Measurements from ENCODE around the gene ATP11A.
"Not testable (repeated sequence)": the region's sequence is repeated elsewhere in the genome, so short reads cannot be mapped to it uniquely, and the experiment has no call there.

Gene ATP11A

GRCh38 chr13:112692586-112692985 is 2.7 kb downstream of the ATP11A start:
- DNase-seq (ENCODE audit: low spot score), result no peak

- DNase-seq (ENCODE audit: low spot score), result no peak
Measured at GRCh38 chr13:112693831-112694497, 4.1 kb downstream of the ATP11A start.

- DNase-seq (ENCODE audit: low spot score), result no peak
Measured at GRCh38 chr13:112695121-112695520, 5.3 kb downstream of the ATP11A start.

- DNase-seq (ENCODE audit: low spot score), result no peak
Measured at GRCh38 chr13:112696001-112696868, 6.4 kb downstream of the ATP11A start.

GRCh38 chr13:112696869-112697465 is 7.1 kb downstream of the ATP11A start:
- no peak for DNase-seq (ENCODE audit: low spot score)

GRCh38 chr13:112697756-112698655 is 8.2 kb downstream of the ATP11A start:
- no peak for DNase-seq (ENCODE audit: low spot score)

GRCh38 chr13:112699322-112699918 is 9.6 kb downstream of the ATP11A start:
- DNase-seq (ENCODE audit: low spot score), result no peak

- DNase-seq (ENCODE audit: low spot score), result no peak
Measured at GRCh38 chr13:112700291-112701060, 10.6 kb downstream of the ATP11A start.

GRCh38 chr13:112702341-112702985 is 12.6 kb downstream of the ATP11A start:
- no peak for DNase-seq (ENCODE audit: low spot score)

GRCh38 chr13:112702986-112703379 is 13.1 kb downstream of the ATP11A start:
- no peak for DNase-seq (ENCODE audit: low spot score)

GRCh38 chr13:112703449-112704284 is 13.8 kb downstream of the ATP11A start:
- no peak for DNase-seq (ENCODE audit: low spot score)

- DNase-seq (ENCODE audit: low spot score), result no peak
Measured at GRCh38 chr13:112704308-112705145, 14.7 kb downstream of the ATP11A start.

- no peak for DNase-seq (ENCODE audit: low spot score)
Measured at GRCh38 chr13:112705286-112705685, 15.4 kb downstream of the ATP11A start.

- DNase-seq (ENCODE audit: low spot score), result no peak
Measured at GRCh38 chr13:112706171-112706570, 16.3 kb downstream of the ATP11A start.

GRCh38 chr13:112708560-112709240 is 18.9 kb downstream of the ATP11A start:
- no peak for DNase-seq (ENCODE audit: low spot score)

- DNase-seq (ENCODE audit: low spot score), result not testable (repeated sequence)
Measured at GRCh38 chr13:112709316-112709715, 19.5 kb downstream of the ATP11A start.

GRCh38 chr13:112709825-112710783 is 20.3 kb downstream of the ATP11A start:
- DNase-seq (ENCODE audit: low spot score), result no peak

Data from COLO829 (cell line).